GM18858 (cell line): ENCODE measurements around the gene RPL29.

Source experiments
- ATAC-seq: cut with Tn5 transposase; IDR thresholded peaks from one replicate; pipeline ENCODE4 v1.9.1; 2021; ENCODE audit not compliant: unreplicated experiment

Gene RPL29

DNA sequence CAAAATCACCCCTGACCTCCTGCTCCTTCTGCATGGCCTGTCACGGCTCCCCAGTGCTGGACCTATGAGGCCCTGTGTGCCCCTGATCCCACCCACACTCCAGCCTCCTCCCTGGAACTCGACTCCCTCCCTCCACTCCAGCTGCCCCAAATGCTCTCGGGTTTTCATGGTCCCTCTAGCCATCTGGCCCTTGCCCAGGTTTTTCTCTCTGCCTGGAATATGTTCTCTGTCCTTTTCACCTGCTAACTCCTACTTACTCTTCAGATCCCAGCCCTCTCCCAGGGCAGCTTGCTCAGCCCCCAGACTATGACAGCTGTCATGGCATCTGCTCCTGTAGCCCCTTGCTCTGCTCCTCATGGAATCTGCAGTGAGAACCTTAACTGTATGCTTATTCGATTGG lies 30.3 kb upstream of the RPL29 start:
- ATAC-seq, result no peak

DNA sequence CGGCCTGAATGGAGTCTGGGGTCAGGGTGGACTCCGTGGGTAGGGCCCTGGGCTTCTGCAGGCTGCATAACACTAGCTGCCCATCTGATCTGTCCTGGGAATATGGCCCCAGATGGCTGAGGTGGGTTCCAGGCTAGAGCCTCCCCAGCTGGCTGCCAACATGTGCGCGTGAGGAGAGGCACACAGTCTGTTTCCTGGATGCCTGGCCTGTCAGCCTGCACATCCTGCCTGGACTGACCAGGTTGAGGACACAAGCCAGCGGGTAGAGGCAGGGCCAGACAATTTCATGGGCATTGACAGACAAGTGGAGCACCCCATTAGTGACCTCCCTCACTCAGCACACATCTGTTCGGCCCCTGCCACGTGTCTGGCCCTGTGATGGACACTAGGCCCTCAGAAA lies 29.8 kb upstream of the RPL29 start:
- no peak for ATAC-seq

DNA sequence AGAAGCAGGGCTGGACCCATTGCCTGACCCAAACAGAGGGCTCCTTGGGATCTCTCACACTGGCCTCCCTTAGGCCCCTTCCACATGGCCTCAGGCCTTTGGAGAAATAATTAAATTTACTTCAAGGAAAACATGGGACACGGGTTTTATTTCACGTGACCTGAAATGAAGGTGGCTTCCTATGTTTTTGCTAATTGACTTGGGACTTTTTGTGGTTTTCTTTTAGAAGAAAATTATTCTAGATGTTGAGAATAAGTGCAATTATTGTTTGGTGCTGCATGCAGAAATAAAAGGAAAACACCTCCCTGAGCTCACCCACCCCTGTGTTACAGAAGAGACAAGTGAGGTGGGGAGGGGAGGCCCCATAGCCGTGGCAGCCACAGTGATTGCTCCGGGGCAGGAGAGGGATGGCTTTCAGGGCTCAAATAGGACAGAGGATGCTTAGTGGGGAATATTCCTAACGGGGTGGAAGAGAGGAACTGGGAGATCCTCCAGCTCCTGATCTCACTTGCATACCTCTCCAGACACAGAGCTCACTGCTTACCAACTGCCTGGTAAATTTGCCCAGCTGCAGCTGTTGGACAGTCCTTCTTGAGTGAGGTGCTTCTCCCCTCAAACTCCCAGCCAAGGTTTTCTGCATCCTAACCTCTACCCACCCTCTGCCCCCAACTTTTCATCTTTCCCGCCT lies 29.2 kb upstream of the RPL29 start:
- no peak for ATAC-seq

DNA sequence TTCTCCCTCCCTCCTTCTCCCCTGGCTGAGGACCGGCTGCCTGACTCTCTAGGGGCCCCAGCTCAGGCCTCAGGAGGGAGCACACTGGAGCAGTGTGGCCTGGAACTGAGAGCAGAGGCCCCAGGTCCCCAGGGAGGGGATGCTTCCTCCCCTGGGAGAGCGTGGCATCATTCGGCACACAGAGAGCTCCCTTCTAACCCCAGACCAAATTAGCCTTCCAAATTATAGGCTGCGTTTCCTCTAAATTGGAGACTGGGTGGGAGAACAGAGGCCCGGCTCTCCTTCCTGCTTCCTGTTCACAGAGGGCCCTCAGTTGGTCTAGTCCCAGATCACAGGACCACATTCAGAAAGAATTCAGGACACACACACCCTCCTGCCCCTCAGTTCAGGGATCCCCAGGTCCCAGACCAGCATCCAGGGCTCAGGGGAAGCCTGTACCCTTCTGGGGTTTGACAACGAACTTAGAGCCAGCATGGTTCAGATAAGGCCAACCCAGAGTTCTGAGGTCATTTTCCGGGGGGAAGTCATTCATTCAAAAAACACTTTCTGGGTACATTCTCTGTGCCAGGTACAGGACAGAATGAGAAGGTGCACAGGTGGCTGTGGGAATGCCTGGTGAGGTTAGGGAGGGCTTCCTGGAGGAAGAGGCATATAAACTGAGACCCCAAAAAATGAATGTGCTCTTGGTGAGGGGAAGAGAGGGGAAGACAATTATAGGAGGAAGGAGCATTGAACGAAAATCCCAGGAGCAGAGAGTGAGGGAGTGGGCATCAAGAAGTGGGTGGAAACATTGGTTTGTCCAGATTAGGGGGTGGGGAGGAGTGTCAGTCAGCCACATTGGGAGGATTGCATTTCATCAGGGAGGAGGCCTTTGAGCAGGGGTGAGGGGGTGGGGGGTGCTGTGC lies 28.4 kb upstream of the RPL29 start:
- ATAC-seq, result no peak

DNA sequence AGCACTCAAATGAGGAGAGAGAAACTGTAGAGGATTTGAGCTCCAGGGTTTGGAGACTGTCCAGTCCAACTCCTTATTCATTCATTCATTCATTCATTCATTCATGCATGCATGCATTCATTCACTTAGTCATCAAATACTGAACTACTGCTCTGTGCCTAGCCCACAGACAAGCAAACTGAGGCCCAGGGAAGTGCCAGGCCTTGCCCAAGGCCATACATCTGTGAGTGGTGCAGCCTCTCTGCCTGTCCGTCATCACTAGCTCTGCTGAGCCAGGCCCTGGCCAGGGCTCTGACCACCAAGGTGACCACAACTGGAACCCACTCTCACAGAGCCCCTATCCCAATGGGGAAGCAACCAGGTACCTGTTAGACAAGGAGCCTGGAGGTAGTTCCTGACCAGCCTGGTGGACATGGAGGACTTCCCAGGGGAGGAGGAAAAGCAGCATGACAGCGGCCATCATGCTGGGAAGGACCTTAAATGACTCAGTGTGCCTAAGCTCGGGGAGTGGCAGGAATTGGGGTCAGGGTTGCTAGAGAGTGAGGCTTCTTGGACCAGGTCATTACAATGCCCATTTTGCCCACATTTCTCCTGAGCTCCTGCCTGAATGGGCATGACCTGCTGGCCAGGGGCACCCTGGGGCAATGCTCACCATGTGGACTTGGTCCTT lies 27.5 kb upstream of the RPL29 start:
- ATAC-seq, result no peak

DNA sequence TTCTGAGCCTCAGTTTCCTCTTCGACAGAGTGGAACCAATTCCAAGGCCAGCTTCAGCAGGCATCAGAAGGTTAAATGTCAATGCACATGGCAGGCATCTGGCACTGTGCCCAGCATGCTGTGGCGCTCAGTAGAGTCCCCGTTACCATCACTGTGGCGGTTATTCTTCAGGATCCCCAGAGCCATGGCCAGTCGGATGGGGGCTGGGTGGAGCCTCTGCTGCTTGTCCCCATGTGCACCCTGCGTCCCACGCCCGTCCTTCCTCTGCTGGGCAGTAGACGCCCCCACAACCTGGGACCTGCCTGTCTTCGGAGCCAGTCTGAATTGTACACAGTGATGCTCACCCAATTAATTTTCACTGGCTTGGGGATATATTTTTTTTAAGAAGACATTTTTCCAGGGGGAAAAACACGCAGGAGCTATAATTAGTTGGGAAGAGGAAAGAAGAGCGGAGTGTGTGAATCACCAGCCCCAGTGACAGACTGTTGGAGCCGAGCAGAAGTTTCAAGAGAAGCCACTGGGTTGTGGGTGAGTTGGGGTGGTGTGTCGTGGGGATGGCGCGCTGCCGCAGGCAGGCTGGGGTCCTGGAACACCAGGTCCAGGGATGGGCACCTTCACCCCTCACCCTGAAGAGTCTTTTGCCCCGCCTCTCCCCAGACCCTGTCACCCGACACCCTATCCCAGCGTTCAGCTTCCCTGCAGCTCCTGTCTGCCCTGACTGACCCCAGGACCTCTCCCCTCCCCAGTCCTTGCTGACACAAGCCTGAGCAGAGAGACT lies 26.8 kb upstream of the RPL29 start:
- no peak for ATAC-seq

DNA sequence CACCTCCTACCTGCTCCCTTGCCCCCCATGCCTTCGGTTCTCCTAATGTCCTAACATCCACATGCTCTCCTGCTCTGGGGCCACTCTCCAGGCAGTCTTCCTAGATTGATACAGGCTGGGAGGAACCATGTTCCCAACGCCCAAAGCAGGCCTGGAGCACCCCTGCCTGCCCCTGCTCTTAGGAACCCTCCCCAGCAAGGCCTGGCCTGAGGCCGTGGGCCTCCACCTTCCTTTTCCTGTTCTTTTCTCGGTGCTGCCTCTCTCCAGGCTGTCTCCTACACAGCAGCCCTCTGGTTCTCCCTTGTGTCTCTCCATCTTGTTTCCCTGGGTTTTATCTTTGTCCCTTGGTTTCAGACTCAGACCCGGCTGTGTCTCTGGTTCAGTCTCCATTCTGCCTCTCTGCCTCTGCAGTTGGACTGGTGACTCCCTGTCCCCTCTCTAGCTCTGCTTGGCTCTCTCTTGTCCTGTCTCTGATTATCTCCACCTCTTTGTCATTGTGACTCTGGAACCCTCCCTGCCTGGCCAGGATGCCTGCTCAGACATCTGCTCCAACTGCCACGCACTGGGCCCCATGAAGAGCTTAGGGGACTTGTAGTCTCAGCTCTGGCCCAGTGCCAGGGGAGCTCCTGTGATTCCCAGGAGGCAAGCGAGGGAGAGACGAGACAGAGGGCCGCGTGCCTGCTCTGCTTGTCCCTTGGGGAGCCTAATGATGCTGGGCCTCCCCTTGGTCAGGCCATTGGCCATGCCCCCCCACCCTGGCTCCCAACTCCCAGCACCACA lies 26.0 kb upstream of the RPL29 start:
- no peak for ATAC-seq

DNA sequence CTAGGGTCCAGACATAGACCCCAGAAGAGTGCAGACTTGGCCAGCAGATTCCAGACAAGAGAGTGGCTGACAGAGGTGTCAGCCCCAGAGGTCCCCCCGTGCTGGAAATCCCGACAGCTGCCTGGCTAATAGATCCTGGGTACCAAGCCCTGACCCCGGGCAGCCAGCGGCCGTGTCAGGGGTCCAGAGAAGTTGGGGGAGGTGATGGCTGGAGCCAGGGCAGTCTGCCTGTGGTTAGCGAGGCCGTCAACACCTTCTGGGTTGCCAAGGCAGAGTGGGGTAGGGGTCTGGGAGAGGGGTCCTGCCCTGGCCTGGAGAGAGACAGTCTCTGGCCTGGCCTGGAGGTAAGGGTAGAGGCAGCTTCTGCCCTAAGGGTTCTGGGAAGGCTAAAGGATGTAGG lies 25.1 kb upstream of the RPL29 start:
- ATAC-seq, result no peak

DNA sequence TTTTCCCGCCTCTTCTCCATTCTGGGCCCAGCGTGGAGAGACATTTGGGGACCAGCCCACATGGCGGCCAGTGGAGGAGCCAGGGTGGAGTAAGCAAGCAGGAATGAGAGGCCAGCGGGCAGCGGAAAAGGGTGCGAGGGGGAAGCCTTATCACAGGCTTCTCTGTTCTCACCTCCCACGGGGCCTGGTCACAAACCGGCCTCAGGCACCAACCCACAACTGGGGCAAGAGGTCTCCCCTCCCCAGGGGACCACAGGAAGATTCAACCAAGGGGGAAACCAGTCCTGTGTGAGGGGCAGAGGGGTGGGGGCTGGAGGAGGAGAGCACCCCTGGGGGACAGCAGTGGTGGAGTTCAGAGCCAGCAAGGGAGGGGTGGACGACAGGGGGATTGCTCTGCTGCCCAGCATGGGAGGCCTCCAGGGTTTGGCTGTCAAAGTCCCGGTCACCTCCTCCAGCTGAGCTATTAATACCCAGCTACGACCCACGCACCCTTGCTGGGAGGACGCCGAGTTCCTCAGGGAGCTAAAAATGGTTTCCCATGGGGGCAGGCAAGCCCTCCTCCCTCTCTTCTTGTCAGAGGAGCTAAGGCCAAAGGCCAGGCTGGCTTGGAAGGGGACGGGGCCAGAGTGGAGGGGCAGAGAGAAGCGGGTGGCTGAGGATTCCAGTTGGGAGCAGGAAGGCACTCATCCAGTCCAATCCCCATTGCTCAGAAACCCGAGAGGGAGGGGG lies 23.8 kb upstream of the RPL29 start:
- no peak for ATAC-seq

DNA sequence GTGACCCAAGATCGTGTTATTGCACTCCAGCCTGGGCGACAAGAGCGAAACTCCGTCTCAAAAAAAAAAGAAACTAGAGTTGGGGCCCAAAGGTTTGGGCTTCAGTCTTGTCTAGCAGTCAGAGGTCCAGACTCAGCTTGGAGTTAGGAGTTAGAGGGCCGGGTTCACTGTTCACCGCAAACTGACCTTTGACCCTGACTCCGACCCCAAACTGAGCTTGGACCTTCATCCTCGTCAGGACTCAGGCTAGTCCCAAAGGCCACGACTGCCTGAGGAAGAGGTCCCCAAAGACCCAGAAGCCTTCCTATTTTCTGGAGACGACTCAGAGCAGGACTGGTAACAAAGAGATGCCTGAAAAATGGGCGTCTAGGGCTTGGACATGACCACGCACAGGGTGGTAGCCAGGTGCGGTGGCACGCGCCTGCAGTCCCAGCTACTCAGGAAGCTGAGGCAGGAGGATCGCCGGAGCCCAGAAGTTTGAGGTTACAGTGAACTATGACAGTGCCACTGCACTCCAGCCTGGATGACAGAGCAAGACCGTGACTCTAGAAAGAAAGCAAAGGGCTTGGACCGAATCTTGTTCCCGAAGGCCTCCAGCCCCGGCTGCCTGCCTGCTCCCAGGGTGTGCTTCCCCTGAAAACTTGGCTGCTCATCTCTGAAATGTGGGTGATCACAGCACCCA lies 22.8 kb upstream of the RPL29 start:
- no peak for ATAC-seq

DNA sequence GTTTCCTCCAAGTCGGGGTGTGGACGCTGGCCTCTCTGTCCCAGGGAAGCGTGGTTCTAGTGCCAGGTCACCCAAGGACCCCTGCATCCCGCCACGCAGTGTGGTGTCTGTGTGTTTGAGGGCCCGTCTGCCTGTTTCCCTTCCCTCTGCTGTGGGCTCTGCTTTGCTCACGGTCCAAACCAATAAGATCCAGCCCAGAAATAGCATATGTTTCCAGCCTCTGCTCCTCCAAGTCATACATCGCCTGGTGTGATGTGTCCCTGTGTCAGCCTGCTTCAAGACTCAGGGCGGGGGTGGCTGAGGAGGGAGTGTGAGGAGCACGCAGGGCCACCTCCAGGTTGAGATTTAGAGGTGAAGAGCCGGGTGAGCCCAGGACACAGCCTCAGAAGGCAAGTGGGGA lies 21.9 kb upstream of the RPL29 start:
- no peak for ATAC-seq

DNA sequence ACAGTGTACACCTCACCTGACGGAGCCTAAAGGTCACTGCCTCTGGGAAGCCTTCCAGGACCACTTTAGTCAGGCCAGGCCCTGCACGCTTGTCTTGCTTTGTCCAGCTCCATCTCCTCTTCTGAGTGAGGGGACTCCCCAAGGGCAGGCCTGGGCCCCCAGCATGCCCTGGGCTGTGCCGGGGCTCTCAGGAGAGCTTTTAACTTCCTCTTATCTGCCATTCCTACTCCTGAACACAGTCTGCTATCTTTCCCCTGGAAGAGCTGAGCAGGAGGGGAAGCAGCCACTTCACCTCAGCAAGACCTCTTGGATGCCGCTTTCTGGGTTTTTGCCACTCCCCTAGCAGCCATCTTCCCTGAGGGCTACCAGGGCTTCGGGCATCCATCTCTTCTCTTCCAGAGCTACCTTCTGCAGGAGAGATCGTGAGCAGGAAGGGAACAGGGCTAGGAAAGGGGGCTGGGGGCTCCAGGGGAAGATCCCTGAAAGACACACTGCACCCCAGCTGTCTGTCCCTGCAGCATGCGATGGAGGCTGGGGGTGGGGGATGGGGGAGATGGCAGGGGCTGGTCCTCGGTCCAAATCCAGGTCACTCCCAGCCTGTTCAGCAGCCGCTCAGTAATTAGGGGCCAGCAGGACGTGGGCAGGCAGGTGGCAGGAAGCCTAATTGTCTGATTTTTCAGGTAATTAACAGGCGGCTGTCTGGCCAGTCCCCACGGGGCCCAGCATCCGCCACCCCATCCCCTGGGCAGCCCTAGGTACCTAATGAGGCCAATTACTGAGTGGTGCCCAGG lies 19.9 kb upstream of the RPL29 start:
- no peak for ATAC-seq

DNA sequence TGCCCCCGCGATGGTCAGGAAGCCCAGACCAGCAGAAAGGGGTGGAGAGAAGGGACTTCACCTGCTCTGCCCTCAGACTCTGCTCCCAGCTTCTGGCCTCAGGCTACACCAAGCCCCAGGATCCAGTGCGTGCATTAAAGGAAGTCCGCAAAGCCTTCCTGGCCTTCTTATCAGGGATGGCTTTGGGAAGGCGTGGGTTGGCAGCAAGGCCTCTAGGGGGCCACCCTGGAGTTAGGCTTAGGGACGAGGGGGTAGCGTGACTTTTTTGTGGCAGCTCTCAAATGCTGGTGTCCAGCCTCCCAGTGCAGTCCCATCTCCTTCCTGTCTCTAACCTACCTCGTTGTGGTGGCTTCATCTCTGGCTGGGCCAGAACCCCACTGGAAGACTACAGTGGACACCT lies 18.9 kb upstream of the RPL29 start:
- ATAC-seq, result no peak

DNA sequence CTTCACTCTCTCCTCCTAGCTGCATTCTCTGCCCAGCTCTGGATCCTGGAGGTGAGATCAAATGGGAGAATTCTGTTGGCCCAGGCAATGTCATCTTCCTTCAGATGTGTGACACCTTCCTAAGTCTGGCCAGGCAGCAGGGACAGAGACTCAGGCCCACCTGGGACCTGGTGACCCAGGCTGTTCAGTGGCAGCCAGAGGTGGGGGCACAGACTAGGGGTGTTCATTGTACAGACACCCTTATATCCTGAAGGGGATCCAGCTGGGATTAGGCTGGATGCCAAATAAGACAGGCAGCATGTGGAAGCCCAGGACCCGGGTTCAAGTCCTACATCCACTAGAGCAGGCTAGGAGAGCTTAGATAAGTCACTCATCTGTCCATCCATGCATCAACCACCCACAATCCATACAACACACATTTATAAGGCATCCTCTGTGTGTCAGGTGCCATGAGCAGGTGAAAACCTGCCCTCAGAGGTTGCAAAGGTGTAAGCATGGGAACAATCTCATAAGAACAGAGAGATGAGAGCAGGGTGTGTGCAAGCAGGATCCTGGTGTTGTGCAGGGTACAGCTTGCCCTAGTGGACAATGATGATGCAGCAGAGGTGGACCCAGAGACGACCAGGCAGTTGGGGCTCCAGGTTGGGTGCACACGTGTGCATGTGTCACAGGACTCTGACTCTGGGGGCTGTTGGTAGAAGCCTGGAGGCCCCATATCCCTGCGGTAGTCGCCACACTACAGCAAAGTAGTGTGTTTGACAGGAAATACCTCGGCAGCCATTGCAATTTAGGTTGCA lies 18.3 kb upstream of the RPL29 start:
- no peak for ATAC-seq

DNA sequence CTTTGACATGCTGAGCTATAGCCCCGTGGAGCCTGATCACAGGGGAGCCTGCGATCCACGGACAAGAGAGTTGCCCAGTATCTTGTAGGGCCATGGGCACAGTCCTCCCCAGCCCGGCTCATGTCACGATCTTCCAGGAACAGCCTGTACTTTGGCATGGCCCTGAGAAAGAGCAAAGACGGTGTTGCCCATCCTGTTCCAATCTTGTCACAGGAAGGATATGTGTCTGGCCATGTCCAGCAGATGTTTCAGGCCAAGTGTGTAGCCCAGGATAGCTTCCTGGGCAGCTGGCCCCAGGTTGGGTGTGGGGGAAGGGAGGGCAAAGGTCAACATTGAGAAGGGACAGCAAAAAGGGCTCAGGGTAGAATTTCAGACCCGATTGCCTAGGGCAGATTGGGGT lies 17.0 kb upstream of the RPL29 start:
- ATAC-seq, result no peak

DNA sequence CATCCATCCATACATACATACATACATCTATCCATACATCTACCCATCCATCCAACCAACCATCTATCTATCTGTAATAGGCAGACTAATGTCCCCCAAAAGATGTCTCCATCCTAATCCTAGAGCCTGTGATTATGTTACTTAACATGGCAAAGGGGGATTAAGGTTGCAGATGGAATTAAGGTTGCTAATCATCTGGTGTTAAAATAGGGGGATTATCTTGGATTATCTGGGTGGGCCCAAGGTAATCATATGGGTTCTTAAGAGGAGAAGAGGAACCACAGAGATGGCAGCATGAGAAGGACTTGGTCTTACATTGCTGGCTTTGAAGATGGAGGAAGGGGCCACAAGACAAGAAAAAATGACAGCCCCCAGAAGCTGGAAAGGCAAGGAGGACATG lies 14.7 kb upstream of the RPL29 start:
- no peak for ATAC-seq

DNA sequence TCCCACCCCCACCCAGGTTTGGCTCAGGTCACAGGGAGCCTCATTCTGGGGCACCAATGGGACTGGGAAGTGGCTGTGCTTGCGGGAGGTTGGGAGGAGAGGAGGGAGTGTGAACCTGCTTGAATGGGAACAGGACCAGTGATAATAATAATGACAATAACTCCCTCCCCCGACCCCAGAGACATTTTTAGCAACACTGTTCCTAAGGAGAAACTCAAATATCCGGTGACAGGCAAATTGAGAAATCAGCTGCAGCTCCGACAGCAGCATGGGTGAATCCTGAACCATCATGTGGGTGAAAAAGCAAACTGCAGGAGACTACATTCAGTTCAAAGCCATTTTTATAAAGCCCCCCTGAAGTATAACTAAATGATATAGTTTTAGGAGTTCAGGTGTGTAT lies 11.6 kb upstream of the RPL29 start:
- ATAC-seq, result no peak

DNA sequence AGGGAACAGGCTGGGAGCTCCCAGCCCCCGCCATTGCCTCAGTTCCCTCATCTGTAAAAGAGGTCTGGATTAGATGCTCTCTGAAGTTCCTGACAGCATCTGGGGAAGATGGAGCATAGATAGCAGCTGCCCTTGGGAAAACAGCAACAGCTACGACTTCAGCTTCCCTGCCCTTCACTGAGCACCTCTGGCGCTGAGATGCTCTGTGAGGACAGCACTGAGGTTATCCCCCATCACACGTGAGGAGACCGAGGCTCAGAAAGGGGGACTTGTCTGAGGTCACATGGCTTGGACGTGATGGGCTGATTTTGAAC lies 11.1 kb upstream of the RPL29 start:
- no peak for ATAC-seq
